ENCODE data around the gene CNIH2.

DNA sequence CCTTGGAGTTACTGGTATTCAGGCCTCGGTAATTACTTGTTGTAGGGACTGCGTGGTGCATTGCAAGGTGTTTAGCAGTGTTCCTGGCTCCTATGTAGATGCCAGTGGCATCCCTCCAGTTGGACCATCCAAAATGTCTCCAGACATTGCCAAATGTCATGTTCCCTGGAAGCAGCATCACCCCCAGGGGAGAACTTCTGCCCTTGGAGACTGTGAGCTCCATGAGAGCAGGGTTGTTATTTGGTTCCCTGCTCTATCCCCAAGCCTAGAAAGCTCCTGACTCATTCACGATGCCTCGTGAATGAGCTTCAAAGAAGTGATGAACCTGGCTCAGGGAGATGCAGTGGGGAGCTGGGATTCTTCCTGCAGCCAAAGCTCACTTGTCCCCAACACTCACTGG is 43.6 kb downstream of the CNIH2 start:
- TF ChIP-seq, protein P1, sequence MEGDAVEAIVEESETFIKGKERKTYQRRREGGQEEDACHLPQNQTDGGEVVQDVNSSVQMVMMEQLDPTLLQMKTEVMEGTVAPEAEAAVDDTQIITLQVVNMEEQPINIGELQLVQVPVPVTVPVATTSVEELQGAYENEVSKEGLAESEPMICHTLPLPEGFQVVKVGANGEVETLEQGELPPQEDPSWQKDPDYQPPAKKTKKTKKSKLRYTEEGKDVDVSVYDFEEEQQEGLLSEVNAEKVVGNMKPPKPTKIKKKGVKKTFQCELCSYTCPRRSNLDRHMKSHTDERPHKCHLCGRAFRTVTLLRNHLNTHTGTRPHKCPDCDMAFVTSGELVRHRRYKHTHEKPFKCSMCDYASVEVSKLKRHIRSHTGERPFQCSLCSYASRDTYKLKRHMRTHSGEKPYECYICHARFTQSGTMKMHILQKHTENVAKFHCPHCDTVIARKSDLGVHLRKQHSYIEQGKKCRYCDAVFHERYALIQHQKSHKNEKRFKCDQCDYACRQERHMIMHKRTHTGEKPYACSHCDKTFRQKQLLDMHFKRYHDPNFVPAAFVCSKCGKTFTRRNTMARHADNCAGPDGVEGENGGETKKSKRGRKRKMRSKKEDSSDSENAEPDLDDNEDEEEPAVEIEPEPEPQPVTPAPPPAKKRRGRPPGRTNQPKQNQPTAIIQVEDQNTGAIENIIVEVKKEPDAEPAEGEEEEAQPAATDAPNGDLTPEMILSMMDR (IDR thresholded peaks at IDR 0.05) = no peak
- no peak for TF ChIP-seq POLR2AphosphoS5 (IDR thresholded peaks at IDR 0.05)
